Measurements from ENCODE around the gene FOSB. TPM values are rescaled to one million over a fixed set of nuclear protein-coding genes. Genes with fewer than 3 reads are reported as not detected.

Gene FOSB
- total RNA-seq, 1 experiment from 2014 or later = 0.80 TPM

DNA sequence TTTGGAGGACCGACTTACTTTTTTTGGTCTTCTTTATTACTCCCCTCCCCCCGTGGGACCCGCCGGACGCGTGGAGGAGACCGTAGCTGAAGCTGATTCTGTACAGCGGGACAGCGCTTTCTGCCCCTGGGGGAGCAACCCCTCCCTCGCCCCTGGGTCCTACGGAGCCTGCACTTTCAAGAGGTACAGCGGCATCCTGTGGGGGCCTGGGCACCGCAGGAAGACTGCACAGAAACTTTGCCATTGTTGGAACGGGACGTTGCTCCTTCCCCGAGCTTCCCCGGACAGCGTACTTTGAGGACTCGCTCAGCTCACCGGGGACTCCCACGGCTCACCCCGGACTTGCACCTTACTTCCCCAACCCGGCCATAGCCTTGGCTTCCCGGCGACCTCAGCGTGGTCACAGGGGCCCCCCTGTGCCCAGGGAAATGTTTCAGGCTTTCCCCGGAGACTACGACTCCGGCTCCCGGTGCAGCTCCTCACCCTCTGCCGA is 409 bp downstream of the FOSB start:
- peak; percentile 58 for DNase-seq (ENCODE audit: low read depth)

DNA sequence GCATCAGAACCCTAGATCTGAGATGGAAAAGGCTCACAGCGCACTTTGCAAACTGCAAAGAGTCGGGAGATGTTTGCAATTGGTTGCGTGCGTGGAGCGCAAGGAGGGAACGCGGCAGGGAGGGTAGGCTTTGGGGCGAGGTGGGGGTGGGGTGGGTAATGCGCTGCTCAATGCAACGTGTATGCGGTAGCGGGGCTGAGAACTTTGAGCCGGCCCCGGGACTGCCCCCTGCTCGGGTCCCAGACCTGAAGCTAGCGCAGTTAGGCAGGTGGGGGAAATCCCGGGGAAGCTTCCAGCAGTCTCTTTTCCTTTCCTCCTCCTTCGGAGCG is 971 bp downstream of the FOSB start:
- DNase-seq (ENCODE audit: low read depth) = no peak

DNA sequence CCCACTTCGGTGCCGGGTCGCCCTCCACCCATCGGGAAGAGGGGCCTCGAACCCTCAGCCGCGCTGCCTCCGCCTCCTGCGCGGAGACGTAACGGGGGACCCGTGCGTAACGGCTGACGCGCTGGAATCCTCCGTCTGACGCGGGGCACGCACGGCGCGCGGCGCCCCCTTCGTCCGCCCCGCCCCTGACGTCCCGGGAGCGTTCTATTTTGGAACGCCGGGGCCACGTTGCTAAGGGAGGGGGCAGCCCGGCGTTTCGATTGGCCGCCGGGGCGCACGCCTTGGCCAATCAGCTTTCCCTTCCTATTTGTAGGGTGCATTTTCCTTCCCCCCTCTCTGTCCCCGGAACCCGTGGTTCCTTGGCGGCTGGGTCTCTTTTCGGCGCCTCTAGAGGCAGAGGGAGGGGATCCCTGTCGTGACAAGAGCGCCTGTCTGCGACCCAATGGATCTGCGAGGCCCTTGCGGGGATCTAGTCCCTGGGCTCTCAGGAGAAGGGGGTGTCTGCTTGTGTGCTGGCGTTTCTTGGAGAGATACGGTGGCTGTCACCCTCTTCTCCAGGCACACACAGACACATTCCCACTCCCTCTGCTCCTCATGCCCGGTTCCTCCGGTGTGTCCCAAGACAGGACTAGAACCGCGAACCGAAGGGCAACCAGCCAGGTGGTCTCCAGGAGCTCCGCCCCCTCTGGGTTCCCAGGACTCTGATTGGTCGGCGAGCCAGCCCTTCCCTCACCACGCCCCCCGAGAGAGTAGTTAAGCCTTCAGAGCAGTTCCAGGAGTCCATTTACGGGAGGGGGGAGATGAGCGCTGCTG is 1.5 kb downstream of the FOSB start:
- peak; percentile 98 for DNase-seq (ENCODE audit: low read depth)

DNA sequence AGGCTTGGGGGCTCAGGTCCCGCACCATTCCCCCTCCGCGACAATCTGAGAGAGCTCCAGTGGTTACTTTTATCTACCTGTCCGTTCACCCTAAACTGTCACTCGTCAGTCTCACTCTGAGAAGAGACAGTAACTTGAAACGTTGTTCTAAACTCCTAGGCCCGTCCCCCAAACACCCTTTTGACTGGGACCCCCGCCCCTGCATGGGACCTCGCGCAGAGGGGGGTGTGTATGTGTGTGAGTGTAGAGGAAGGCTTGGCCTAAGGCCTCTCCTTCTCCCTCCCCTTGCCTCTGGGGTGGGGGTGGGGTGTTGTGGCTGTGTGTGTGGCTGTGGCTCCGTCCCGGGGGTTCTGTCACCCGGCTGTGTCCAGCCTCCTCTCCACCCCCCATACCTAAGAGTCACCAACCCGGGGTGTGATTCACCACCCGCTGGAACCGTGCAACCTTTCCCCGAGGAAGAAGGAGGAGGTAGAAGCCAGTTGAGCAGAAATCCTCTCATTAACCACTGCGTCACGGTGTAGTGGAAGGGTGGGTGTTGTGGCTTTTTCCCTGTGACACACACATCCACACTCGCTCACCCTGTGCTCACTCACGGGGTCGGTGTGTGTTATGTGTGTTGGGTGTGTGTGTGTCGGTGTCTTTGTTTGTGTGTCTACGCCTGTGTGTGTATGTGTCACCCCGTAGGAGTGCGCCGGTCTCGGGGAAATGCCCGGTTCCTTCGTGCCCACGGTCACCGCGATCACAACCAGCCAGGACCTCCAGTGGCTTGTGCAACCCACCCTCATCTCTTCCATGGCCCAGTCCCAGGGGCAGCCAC is 2.4 kb downstream of the FOSB start:
- DNase-seq (ENCODE audit: low read depth) = peak; percentile 89

DNA sequence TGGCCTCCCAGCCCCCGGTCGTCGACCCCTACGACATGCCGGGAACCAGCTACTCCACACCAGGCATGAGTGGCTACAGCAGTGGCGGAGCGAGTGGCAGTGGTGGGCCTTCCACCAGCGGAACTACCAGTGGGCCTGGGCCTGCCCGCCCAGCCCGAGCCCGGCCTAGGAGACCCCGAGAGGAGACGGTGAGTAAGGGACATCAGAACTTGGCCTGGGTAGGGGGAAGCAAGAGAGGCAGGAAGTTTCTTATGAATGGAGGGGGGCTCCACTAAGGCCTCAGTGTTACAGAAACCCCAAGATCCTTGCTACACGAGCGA is 2.9 kb downstream of the FOSB start:
- no peak for DNase-seq (ENCODE audit: low read depth)

DNA sequence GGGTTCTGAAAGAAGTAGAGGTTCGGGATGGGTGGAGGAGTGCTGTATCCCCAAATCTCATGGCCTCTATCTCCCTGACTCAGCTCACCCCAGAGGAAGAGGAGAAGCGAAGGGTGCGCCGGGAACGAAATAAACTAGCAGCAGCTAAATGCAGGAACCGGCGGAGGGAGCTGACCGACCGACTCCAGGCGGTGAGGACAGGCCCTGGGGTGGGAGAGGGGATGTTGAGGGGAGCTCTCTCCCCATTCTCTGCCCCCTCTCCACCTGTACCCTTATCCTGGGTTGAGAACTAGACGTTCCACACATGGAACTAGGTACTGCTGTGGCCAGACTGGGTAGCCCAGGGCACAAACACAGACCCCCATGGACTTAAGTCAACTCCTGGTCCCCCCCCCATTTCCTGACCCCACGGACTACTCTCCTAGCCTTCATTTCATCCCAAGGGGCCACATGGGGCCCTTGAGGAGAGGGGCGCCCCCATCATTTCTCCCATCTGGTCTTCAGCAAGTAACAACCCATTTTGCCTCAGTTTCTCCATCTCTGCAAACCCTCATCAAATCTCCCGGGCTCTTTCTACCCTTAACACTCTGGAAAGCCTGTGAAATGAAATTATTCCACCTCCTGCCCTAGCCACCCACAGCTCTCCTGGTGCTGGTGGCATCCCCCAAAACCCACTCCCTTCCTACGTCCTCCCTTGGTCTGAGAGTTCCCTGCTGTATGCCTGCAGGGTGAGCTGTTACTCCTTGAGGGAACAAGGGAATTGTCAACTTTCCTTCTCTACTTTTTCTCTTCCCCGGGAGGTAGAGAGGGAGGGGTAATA is 3.5 kb downstream of the FOSB start:
- DNase-seq (ENCODE audit: low read depth) = no peak

DNA sequence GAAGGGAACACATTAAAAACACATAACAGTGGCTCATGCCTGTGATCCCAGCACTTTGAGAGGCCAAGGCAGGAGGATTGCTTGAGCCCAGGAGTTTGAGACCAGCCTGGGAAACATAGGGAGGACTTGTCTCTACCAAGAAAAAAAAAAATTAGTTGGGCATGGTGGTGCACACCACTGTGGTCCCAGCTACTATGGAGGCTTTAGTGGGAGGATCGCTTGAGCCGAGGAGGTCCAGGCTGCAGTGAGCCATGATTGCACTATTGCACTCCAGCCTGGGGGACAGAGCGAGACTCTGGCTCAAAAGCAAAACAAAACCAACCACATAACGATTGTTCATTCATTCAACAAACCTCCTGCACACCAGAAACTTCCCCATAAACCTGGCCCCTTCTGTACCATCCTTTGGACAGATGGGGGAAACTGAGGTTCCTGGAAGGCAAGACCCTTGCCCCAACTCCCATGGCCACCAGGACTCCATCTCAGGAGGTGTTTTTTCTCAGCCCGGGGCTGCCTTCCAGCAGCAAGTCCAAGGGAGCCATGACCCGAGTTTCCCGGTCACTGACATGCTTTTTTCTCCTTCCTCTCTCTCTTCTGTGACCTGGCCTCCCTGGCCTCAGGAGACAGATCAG is 4.3 kb downstream of the FOSB start:
- DNase-seq (ENCODE audit: low read depth) = no peak

DNA sequence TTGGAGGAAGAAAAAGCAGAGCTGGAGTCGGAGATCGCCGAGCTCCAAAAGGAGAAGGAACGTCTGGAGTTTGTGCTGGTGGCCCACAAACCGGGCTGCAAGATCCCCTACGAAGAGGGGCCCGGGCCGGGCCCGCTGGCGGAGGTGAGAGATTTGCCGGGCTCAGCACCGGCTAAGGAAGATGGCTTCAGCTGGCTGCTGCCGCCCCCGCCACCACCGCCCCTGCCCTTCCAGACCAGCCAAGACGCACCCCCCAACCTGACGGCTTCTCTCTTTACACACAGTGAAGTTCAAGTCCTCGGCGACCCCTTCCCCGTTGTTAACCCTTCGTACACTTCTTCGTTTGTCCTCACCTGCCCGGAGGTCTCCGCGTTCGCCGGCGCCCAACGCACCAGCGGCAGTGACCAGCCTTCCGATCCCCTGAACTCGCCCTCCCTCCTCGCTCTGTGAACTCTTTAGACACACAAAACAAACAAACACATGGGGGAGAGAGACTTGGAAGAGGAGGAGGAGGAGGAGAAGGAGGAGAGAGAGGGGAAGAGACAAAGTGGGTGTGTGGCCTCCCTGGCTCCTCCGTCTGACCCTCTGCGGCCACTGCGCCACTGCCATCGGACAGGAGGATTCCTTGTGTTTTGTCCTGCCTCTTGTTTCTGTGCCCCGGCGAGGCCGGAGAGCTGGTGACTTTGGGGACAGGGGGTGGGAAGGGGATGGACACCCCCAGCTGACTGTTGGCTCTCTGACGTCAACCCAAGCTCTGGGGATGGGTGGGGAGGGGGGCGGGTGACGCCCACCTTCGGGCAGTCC is 5.0 kb downstream of the FOSB start:
- no peak for DNase-seq (ENCODE audit: low read depth)

DNA sequence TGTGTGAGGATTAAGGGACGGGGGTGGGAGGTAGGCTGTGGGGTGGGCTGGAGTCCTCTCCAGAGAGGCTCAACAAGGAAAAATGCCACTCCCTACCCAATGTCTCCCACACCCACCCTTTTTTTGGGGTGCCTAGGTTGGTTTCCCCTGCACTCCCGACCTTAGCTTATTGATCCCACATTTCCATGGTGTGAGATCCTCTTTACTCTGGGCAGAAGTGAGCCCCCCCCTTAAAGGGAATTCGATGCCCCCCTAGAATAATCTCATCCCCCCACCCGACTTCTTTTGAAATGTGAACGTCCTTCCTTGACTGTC is 5.5 kb downstream of the FOSB start:
- no peak for DNase-seq (ENCODE audit: low read depth)

DNA sequence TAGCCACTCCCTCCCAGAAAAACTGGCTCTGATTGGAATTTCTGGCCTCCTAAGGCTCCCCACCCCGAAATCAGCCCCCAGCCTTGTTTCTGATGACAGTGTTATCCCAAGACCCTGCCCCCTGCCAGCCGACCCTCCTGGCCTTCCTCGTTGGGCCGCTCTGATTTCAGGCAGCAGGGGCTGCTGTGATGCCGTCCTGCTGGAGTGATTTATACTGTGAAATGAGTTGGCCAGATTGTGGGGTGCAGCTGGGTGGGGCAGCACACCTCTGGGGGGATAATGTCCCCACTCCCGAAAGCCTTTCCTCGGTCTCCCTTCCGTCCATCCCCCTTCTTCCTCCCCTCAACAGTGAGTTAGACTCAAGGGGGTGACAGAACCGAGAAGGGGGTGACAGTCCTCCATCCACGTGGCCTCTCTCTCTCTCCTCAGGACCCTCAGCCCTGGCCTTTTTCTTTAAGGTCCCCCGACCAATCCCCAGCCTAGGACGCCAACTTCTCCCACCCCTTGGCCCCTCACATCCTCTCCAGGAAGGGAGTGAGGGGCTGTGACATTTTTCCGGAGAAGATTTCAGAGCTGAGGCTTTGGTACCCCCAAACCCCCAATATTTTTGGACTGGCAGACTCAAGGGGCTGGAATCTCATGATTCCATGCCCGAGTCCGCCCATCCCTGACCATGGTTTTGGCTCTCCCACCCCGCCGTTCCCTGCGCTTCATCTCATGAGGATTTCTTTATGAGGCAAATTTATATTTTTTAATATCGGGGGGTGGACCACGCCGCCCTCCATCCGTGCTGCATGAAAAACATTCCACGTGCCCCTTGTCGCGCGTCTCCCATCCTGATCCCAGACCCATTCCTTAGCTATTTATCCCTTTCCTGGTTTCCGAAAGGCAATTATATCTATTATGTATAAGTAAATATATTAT is 6.1 kb downstream of the FOSB start:
- no peak for DNase-seq (ENCODE audit: low read depth)

DNA sequence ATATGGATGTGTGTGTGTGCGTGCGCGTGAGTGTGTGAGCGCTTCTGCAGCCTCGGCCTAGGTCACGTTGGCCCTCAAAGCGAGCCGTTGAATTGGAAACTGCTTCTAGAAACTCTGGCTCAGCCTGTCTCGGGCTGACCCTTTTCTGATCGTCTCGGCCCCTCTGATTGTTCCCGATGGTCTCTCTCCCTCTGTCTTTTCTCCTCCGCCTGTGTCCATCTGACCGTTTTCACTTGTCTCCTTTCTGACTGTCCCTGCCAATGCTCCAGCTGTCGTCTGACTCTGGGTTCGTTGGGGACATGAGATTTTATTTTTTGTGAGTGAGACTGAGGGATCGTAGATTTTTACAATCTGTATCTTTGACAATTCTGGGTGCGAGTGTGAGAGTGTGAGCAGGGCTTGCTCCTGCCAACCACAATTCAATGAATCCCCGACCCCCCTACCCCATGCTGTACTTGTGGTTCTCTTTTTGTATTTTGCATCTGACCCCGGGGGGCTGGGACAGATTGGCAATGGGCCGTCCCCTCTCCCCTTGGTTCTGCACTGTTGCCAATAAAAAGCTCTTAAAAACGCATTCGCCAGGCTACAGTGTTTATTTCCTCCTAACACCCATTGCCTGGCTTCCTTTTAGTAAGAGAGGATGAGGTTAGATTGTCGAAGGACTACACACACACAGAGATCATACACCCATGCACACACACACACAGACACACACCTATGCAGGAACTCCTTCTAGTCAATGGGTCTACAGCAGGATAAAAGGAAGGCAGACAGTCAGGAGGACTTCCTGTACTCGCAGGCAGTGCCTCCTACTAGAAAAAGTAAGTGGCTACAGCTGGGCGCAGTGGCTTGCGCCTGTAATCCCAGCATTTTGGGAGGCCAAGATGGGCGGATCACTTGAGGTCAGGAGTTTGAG is 7.1 kb downstream of the FOSB start:
- no peak for DNase-seq (ENCODE audit: low read depth)

DNA sequence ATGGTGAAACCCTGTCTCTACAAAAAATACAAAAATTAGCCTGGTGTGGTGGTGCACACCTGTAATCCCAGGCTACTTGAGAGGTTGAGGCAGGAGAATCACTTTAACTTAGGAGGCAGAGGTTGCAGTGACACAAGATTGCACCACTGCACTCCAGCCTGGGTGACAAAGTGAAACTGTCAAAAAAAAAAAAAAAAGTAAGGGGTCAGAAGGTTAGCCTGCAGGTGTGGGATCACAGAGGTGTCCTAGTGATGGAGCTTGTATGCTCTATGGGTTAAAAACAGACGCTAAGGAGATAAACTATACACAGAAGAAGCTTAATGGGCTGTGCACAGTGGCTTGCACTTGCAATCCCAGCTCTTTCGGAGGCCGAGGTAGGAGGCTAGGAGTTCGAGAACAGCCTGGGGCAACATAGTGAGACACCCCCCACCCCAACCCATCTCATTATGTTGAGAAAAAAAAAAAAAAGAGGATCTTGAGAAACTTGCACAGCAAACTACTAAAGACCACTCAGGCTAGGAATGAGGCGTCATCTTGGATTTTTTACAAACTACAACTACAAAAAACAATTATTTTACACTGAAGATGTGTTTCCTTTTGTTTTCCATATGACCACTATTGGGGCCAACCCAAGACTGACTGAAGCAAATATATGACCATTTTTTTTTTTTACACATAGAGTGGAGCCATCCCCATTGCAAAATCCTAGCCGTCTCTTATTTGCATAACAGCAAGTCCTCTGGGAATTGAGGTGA is 7.9 kb downstream of the FOSB start:
- DNase-seq (ENCODE audit: low read depth) = no peak

DNA sequence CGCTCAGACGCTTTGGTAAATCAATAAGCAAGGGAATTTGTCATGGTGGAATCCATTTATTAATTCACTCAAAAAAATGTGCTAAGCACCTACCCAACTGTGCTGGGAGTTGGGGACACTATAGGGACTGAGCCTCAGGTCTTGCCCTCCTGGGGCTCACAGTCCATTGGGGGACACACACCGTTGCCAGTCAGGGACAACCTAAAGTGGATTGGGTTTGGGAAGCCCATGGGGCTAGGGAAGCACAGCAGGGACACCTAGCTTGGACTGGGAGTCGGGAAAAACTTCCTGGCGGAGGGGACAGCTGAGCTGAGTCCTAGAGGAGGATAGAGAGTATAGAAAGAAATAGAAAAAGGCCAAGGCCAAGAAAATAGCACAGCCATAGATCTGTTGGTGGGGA is 8.5 kb downstream of the FOSB start:
- DNase-seq (ENCODE audit: low read depth) = no peak

DNA sequence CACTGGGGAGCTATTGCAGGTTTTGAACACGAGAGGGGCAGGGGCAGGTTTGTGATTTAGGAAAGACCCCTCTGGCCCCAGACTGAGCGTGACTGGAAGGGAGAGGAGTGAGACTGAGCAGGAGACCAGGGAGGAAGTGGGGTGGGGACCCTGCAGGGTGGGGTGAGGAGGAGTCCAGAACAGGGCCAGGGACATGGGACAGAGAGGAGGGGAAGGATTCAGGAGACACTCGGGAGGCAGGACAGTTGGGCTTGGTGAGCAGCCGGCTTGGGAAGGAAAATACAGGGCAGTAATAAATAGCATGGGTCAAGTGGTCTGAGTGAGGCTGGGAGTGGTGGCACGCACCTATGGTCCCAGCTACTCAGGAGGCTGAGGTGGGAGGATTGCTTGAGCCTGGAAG is 9.4 kb downstream of the FOSB start:
- no peak for DNase-seq (ENCODE audit: low read depth)

DNA sequence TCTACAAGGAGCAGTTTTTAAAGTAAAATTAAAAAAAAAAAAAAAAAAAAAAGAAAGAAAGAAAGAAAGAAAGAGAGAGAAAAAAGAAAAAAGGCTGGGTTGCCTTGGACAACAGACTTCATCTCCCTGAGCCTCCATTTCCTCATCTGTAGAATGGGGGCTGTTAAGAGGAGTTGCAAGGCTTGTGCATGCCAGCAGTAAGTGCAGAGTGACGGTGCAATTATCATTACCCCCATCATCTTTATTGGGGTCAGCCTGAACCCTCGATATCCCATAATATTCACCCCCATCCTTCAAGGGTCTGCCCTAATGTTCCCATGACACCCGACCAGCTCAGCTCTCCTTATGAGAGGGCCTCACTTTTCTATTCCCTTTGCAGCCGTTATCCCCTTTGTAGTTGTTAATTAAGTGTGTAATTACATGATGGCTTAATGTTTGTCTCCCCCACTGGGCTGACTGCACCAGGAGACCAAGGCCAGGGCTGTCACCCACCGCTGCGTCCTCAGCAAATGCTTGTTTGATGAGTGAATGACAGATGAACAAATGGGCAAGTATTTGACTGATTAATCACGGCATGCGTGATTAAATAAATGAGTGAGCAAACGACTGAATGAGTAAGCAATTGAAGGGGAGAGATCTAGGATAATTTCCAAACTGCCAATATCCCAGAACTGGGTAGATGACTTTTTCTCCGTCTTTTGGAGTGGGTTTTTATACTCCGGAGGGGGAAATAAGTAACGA is 10.1 kb downstream of the FOSB start:
- peak; percentile 55 for DNase-seq (ENCODE audit: low read depth)

DNA sequence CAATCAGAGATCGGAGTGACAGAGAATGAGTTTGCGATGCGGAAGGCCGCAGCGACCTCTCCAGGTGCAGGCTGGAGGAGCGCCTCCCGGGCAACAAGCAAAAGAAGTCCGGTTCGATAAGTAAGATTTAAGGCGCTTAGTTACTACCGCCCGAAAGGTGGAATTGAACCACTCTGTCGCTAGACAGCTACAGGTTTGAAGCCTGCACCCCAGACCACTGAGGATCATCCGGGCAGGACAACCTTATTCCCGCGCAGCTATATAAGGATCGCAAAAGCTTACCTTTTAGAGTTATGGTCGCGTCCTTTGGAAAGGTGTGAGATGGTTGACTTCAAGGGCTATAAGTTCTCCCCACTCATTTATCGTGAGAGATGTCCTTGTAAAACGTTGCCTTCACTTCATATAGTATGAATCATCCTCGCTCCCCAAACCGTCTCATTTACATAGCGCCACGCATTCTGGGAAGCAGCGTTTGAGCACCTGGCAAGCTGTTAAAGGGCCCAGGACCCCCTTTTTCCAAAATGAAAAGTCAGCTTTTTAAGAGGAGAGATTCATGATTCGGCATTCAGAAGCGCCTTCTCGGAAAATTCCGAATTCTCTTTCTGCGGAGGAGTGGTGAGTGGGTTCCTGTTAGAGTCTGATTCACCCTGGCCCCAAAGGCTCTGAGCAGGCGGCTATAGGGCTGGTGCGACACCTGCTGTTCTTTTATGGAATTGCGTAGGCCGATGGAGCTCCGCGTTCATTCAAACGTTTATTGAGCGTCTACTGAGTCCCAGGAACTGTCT is 10.8 kb downstream of the FOSB start:
- peak; percentile 94 for DNase-seq (ENCODE audit: low read depth)

DNA sequence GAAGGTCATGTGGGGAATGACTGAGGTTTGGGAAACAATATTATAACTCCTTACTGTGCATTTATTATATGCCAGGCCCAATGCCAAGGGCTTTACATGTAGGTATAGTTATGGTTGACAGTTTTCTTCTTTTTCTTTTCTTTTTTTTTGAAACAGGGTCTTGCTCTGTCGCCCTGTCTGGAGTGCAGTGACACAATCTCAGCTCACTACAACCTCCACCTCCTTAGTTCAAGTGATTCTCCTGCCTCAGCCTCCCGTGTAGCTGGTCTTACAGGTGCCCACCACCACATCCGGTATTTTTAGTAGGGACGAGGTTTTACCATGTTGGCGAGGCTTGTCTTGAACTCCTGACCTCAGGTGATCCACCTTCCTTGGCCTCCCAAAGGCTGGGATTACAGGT is 15.2 kb downstream of the FOSB start:
- no peak for DNase-seq (ENCODE audit: low read depth)
